ENCODE results near the gene GPR17. TPM values are rescaled to one million over a fixed set of nuclear protein-coding genes. Genes with fewer than 3 reads are reported as not detected.

Gene GPR17
- total RNA-seq, 1 donor: not detected

- DNase-seq (ENCODE audit: low read depth): no peak
- H3K4me3 ChIP-seq (ENCODE audit: low read depth, low read length): no peak overlapping the region
- TF ChIP-seq CTCF (IDR thresholded peaks at IDR 0.05; ENCODE audit: insufficient read depth, low read depth, low read length): no peak
Measured at GRCh38 chr2:127643439-127644065, 2.4 kb upstream of the GPR17 start.

- DNase-seq (ENCODE audit: low read depth): no peak
- TF ChIP-seq CTCF (IDR thresholded peaks at IDR 0.05; ENCODE audit: insufficient read depth, low read depth, low read length): peak; percentile 25
Measured at GRCh38 chr2:127644066-127645025, 1.6 kb upstream of the GPR17 start.

GRCh38 chr2:127645026-127645394, 943 bp upstream of the GPR17 start:
- H3K4me3 ChIP-seq (ENCODE audit: low read depth, low read length): no peak overlapping the region
- TF ChIP-seq CTCF (IDR thresholded peaks at IDR 0.05; ENCODE audit: insufficient read depth, low read depth, low read length): no peak
- no peak for DNase-seq (ENCODE audit: low read depth)

More at GRCh38 chr2:127644066-127645025, 1.6 kb upstream of the GPR17 start:
- no peak overlapping the region for H3K4me3 ChIP-seq (ENCODE audit: low read depth, low read length)

- no peak for DNase-seq (ENCODE audit: low read depth)
- no peak for TF ChIP-seq CTCF (IDR thresholded peaks at IDR 0.05; ENCODE audit: insufficient read depth, low read depth, low read length)
- no peak overlapping the region for H3K4me3 ChIP-seq (ENCODE audit: low read depth, low read length)
Measured at GRCh38 chr2:127646487-127647241, 711 bp downstream of the GPR17 start.

- no peak for TF ChIP-seq CTCF (IDR thresholded peaks at IDR 0.05; ENCODE audit: insufficient read depth, low read depth, low read length)
- DNase-seq (ENCODE audit: low read depth): no peak
Measured at GRCh38 chr2:127647242-127648190, 1.6 kb downstream of the GPR17 start.

GRCh38 chr2:127648321-127648720, 2.4 kb downstream of the GPR17 start:
- H3K4me3 ChIP-seq (ENCODE audit: low read depth, low read length): no peak overlapping the region
- no peak for TF ChIP-seq CTCF (IDR thresholded peaks at IDR 0.05; ENCODE audit: insufficient read depth, low read depth, low read length)
- DNase-seq (ENCODE audit: low read depth): no peak

More at GRCh38 chr2:127647242-127648190, 1.6 kb downstream of the GPR17 start:
- H3K4me3 ChIP-seq (ENCODE audit: low read depth, low read length): no peak overlapping the region
